BJ (cell line): ENCODE data around the gene MTA1. TPM values are rescaled to one million over a fixed set of nuclear protein-coding genes. Genes with fewer than 3 reads are reported as not detected.

Source experiments
- CTCF ChIA-PET: fragments of 350-600 bp; formaldehyde crosslinking; extraction: SDS; loops from one replicate; lab custom pipeline; 2021; ENCODE audit warnings: antibody characterized with exemption, inconsistent platforms; lab: Yijun Ruan, JAX
- POLR2A ChIA-PET: fragments of 300-600 bp; sonication (Branson Sonifier 250); formaldehyde crosslinking; extraction: SDS; loops from one replicate; lab custom pipeline; 2021; ENCODE audit warnings: antibody characterized with exemption; lab: Charles Lee
- DNase-seq: peaks from one replicate; pipeline ENCODE4 v3.0.0-alpha.2; 2011; ENCODE audit warnings: low read depth
- H3K27me3 ChIP-seq: 2 replicates; pipeline ENCODE4 v1.6.0; 2011; ENCODE audit warnings: low read length; ENCODE audit not compliant: control insufficient read depth, insufficient read depth
- H3K36me3 ChIP-seq: 2 replicates; pipeline ENCODE4 v1.5.1; 2011; ENCODE audit warnings: low read length; ENCODE audit not compliant: control insufficient read depth, insufficient read depth
- H3K4me3 ChIP-seq: 2 replicates; pipeline ENCODE4 v1.5.1; 2011; ENCODE audit warnings: low read depth, mild to moderate bottlenecking, control low read depth, low read length
- polyA plus RNA-seq: library from polyadenylated mRNA; depleted of rRNA; stranded (reverse); fragments of >200 nt; gene quantifications from 2 replicates; pipeline ENCODE4 v1.2.3, GENCODE V29; 2011
- TF ChIP-seq, protein P1 (sequence below): IDR thresholded peaks from 2 replicates; pipeline ENCODE4 v1.5.1; 2011; ENCODE audit warnings: low read depth, mild to moderate bottlenecking, control low read depth, inconsistent platforms, low read length, moderate library complexity; ENCODE audit not compliant: insufficient read depth

Gene MTA1
- polyA plus RNA-seq, 1 experiment: 48.8 TPM

DNA sequence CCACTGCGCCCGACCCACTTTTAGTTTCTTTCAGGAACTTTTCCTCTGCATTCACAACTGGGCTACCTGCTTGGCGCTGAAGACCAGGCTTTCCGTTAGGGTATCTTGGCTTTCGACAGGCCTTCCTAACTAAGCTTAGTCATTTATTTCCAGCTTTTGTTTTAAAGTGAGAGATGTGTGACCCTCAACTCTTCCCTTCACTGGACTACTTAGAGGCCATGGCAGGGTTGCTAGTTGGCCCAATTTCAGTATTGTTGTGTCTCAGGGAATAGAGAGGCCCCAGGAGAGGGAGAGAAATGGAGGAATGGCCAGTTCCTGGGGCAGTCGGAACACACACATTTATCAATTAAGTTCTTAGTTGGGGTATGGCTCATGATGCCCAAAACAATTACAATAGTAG is 10.4 kb downstream of the MTA1 start:
- ChIA-PET POLR2A (interaction anchor here (0.6 kb wide), 2 partner anchors 19 to 21 kb away, joined by 3 to 13 read pairs; no protein-coding TSS in a partner anchor), CTCF (interaction anchor here (0.6 to 3.1 kb wide), 5 partner anchors 18 to 1353 kb away, joined by 3 to 12 read pairs (median 4); no protein-coding TSS in a partner anchor)
- TF ChIP-seq, protein P1, sequence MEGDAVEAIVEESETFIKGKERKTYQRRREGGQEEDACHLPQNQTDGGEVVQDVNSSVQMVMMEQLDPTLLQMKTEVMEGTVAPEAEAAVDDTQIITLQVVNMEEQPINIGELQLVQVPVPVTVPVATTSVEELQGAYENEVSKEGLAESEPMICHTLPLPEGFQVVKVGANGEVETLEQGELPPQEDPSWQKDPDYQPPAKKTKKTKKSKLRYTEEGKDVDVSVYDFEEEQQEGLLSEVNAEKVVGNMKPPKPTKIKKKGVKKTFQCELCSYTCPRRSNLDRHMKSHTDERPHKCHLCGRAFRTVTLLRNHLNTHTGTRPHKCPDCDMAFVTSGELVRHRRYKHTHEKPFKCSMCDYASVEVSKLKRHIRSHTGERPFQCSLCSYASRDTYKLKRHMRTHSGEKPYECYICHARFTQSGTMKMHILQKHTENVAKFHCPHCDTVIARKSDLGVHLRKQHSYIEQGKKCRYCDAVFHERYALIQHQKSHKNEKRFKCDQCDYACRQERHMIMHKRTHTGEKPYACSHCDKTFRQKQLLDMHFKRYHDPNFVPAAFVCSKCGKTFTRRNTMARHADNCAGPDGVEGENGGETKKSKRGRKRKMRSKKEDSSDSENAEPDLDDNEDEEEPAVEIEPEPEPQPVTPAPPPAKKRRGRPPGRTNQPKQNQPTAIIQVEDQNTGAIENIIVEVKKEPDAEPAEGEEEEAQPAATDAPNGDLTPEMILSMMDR: no peak
- Histone ChIP-seq H3K27me3 (no peaks in the 10 kb centered on the region), H3K4me3 (no peak overlapping the region), H3K36me3 (peaks cover 9% of the 10 kb centered on the region)
- DNase-seq: no peak

DNA sequence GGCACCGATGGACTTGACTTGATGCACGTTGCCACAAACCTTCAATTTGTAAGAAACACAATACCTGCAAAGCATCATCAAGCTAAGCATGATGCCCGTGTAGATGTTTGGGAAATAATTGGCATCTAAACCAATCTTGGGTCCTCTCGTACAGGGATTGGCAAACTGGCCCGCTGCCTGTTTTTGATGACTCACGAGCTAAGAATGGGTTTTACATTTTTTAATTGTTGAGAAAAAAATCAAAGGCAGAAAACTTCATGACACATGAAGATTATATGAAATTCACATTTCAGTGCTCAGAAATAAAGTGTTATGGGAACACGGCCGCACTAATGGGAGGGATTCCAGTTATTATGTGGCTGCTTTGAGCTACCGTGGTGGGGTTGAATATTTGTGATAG is 10.9 kb downstream of the MTA1 start:
- ChIA-PET POLR2A (interaction anchor here (0.6 kb wide), 2 partner anchors 19 to 21 kb away, joined by 3 to 13 read pairs; no protein-coding TSS in a partner anchor), CTCF (interaction anchor here (0.6 to 3.1 kb wide), 5 partner anchors 18 to 1353 kb away, joined by 3 to 12 read pairs (median 4); no protein-coding TSS in a partner anchor)
- TF ChIP-seq, protein P1: no peak
- DNase-seq: no peak
- Histone ChIP-seq H3K27me3 (no peaks in the 10 kb centered on the region), H3K4me3 (no peak overlapping the region), H3K36me3 (peaks cover 9% of the 10 kb centered on the region)

DNA sequence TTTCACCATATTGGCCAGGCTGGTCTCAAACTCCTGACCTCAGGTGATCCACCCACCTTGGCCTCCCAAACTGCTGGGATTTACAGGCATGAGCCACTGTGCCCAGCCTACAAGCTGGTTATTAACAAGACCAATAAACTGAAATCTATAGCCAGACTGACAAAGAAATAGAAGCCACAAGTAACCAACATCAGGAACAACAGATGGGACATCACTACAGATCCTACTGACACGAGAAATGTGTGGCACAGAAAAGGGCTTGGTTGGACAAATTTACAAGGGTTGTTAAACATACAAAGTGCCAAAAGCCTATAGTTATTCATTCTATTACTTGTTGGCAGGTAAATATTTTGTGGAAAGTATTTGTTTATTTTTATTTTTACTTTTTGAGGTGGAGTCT is 11.6 kb downstream of the MTA1 start:
- ChIA-PET POLR2A (no interaction called here), CTCF (interaction anchor here (0.9 to 3.1 kb wide), 3 partner anchors 17 to 50 kb away, joined by 3 to 12 read pairs (median 3); no protein-coding TSS in a partner anchor)
- DNase-seq: no peak
- Histone ChIP-seq H3K4me3 (no peak overlapping the region), H3K27me3 (no peaks in the 10 kb centered on the region), H3K36me3 (peaks cover 7% of the 10 kb centered on the region)
- TF ChIP-seq, protein P1: no peak

DNA sequence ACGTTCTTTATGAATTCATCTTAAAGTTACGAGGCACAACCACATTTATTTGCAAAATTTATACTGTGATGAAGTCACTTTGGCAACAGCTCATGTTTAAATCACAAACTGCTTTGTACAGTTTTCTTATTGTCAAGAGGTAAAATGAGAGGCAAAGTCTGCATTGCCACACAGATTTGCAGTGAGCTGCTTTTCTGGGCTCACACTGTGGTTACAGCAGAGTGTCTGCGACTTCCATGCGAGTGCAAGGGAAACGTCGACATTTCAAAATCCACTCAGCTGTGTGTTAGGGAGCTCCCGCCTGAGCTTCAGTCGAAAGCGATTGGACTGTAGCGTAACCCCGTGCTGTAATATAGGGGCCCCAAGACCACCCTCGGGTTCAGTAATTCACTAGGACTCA is 13.0 kb downstream of the MTA1 start:
- TF ChIP-seq, protein P1: no peak
- CTCF ChIA-PET: interaction anchor here (3.1 kb wide), 1 partner anchor 48 kb away, joined by 12 read pairs; no protein-coding TSS in a partner anchor
- no peak overlapping the region for H3K4me3 ChIP-seq
- H3K36me3 ChIP-seq: peaks cover 5% of the 10 kb centered on the region
- DNase-seq: no peak
- POLR2A ChIA-PET: no interaction called here
- no peaks in the 10 kb centered on the region for H3K27me3 ChIP-seq

DNA sequence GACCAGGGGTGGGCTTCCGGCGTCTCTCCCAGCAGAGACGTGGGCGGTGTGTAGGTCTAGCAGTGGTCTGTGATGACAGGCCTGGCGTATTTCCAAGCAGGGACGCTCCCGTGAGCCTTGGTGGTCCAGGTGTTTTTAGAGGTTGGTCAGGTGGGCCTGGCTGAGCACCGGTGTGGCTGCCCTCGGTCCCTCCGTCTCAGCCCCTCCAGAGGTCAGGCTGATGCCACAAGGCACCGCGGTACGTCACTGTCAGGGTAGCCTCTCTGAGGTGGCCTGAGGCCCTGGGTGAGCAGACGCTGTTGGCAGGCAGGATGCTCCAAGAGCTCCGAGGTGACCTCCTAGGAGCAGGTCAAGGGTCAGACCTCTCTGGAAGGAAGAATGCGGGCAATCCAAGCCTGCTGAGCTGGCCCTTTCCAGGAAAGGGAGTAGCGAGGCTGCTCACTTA is 13.6 kb downstream of the MTA1 start:
- ChIA-PET POLR2A (no interaction called here), CTCF (interaction anchor here (3.1 kb wide), 1 partner anchor 48 kb away, joined by 12 read pairs; no protein-coding TSS in a partner anchor)
- TF ChIP-seq, protein P1: no peak
- Histone ChIP-seq H3K27me3 (no peaks in the 10 kb centered on the region), H3K36me3 (peaks cover 5% of the 10 kb centered on the region), H3K4me3 (no peak overlapping the region)
- DNase-seq: no peak
